Measurements from ENCODE around the gene SUCO.
"Not testable (repeated sequence)": the region's sequence is repeated elsewhere in the genome, so short reads cannot be mapped to it uniquely, and the experiment has no call there.

The SUCO gene, protein sequence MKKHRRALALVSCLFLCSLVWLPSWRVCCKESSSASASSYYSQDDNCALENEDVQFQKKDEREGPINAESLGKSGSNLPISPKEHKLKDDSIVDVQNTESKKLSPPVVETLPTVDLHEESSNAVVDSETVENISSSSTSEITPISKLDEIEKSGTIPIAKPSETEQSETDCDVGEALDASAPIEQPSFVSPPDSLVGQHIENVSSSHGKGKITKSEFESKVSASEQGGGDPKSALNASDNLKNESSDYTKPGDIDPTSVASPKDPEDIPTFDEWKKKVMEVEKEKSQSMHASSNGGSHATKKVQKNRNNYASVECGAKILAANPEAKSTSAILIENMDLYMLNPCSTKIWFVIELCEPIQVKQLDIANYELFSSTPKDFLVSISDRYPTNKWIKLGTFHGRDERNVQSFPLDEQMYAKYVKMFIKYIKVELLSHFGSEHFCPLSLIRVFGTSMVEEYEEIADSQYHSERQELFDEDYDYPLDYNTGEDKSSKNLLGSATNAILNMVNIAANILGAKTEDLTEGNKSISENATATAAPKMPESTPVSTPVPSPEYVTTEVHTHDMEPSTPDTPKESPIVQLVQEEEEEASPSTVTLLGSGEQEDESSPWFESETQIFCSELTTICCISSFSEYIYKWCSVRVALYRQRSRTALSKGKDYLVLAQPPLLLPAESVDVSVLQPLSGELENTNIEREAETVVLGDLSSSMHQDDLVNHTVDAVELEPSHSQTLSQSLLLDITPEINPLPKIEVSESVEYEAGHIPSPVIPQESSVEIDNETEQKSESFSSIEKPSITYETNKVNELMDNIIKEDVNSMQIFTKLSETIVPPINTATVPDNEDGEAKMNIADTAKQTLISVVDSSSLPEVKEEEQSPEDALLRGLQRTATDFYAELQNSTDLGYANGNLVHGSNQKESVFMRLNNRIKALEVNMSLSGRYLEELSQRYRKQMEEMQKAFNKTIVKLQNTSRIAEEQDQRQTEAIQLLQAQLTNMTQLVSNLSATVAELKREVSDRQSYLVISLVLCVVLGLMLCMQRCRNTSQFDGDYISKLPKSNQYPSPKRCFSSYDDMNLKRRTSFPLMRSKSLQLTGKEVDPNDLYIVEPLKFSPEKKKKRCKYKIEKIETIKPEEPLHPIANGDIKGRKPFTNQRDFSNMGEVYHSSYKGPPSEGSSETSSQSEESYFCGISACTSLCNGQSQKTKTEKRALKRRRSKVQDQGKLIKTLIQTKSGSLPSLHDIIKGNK (N-terminal part only)

DNA sequence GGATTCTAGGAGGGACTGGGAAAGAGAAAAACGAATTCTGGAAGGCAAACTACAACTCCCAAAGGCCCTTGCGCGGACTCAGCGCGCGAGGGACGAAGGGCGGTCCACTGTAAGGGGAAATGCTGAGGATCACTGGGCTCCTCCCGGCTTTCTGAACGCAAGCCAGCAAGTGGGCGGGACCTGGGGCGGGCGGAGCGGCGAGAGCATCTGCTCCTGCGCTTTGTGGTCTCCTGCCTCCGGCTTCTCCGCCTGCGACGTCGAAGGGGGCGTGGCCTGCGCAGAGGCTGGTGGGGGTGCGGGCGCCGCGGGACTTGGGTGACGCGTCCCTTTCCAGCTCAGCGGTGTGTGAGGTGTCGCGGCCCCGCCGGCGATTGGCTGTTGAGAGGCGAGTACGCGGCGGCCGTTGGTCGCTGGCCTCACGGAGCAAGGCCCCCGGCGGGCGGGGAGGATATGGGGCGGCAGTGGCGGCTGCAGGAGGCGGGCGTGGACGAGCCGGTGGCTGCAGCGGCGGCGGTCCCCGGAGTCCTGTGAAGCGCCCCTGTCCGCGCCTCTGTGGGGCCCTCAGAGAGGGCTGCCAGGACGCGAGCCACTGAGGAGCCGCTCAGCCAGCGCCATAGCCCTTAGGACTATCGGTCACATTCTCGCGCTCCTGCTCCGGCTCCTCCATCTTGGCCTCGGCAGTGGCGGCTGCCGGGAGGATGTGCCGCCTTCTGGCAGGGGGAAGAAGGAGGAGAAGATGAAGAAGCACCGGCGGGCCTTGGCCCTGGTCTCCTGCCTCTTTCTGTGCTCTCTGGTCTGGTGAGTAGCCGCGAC lies at the start of gene SUCO:
Gene SUCO, plus strand, starts transcription at position 451 of the 813 bp plus-strand sequence. Its CDS starts 286 bp downstream, at position 737.
- Mint-ChIP-seq H3K27me3 (no peaks in the 10 kb centered on the region), H3K27ac (peak within 1 kb of the TSS; percentile 99), H3K4me1 (peaks cover 22 to 36% of the 10 kb centered on the region in 2 donors), H3K9me3 (no peaks in the 10 kb centered on the region), H3K36me3 (peaks cover 3 to 6% of the 10 kb centered on the region in 2 donors), H3K4me3 (peak within 1 kb of the TSS; percentile 92 to 98)
- peak; percentile 100 for DNase-seq
- ATAC-seq (replicated peaks), result peak; percentile 85 to 87

DNA sequence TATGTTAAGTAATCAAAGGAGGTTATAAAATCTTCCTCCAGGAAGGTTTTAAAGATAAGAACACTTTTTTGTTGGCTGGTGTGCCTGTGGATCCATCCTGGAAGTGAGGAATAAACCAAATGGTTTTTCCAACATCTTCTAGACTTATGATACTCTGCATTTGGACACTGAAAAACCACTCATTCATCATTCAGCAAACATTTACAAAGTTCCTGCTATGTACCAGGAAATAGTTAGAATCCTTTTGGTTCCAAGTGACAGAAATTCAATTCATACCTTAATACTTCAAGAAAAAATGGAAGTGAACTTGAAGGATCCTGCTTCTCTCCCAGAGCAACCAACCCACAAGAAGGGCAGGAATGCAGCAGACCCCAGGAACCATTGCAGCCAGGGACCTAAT lies 49.5 kb upstream of the SUCO start:
- DNase-seq (no peak), ATAC-seq (replicated peaks) (no peak)
- Mint-ChIP-seq H3K9me3 (peaks cover 0 to 3% of the 10 kb centered on the region in 2 donors), H3K27ac (no peak overlapping the region), H3K4me3 (no peak overlapping the region), H3K36me3 (no peaks in the 10 kb centered on the region), H3K4me1 (peaks cover 0 to 1% of the 10 kb centered on the region in 2 donors), H3K27me3 (peaks cover 8 to 15% of the 10 kb centered on the region in 2 donors)

DNA sequence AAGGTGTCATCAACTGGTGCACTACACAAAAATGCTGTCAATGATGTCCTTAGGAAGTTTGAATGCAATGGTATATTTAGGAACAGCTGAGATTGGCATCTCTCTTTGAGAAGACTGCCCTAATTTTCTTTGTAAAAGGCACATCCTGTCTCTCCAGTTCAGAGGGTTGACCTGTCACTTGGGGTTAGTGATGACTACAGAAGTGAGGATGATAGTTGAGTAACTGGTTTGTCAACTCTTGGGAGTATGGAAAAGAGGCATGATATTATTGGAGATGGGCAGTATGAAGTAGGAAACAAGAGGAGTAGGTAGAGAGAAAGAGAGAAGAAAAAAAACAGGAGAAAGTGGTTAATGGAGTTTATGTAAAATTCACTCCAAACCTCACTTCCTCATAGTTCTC lies 48.7 kb upstream of the SUCO start:
- Mint-ChIP-seq H3K27ac (no peak overlapping the region), H3K27me3 (peaks cover 13 to 15% of the 10 kb centered on the region in 2 donors), H3K9me3 (peaks cover 0 to 3% of the 10 kb centered on the region in 2 donors), H3K36me3 (no peaks in the 10 kb centered on the region), H3K4me1 (peaks cover 0 to 1% of the 10 kb centered on the region in 2 donors), H3K4me3 (no peak overlapping the region)
- DNase-seq, result no peak
- ATAC-seq (replicated peaks), result no peak

DNA sequence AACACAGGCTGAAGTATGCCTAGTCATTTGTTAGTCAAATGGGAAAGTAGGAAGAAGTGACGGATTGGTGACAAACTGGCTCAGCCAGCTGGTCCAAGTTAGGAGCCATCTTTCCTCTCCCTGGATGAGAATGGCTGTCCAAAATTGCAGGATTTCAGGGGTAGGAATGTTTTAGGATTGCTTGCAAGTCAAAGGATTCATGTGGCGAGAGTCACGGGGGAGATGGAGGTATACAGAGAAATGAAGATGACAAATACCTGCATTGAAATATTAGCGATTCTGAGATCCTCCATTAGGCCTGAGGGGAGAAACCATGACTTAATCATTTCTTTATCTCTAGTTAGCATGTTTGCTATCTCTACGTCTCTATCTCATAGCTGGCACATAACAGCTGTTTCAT lies 47.3 kb upstream of the SUCO start:
- peaks cover 0 to 3% of the 10 kb centered on the region in 2 donors for H3K9me3 Mint-ChIP-seq
- DNase-seq (no peak), ATAC-seq (replicated peaks) (no peak)
- no peaks in the 10 kb centered on the region for H3K36me3 Mint-ChIP-seq
- peaks cover 0 to 1% of the 10 kb centered on the region in 2 donors for H3K4me1 Mint-ChIP-seq
- H3K27me3 Mint-ChIP-seq, result peaks cover 10 to 12% of the 10 kb centered on the region in 2 donors
- no peak overlapping the region for H3K4me3 Mint-ChIP-seq
- H3K27ac Mint-ChIP-seq, result no peak overlapping the region

DNA sequence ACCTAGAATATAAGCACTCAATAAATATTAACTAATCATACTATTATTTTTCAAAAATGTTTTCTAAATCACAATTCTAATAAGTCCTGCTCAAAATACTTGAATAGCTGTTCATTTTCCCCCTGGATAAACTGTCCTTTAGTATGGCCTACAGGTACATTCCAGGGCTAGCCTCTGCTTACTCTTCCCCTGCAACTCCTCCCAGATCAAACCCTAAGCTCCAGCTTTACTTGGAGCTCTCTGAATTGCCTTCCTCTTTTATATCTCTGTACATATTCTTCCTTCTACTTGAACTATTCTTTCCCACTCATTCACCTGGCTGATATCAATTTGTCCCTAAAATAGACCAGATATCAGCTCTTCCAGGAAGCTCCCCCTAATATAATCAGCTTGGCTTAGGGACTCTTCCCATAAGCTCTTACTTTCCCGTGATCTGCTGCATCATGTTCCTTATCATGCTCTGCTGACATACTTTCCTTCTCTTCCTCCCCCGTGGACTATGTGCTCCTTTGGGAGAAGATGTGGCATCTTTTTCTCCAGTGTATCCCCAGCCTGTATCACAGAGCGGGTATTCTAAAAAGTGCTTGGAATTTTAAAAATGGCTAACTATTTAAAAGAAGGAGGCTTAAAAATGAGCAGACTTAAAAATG lies 46.0 kb upstream of the SUCO start:
- Mint-ChIP-seq H3K27me3 (peaks cover 14 to 16% of the 10 kb centered on the region in 2 donors), H3K36me3 (no peaks in the 10 kb centered on the region), H3K4me1 (peaks cover 0 to 1% of the 10 kb centered on the region in 2 donors), H3K9me3 (peaks cover 0 to 3% of the 10 kb centered on the region in 2 donors), H3K4me3 (no peak overlapping the region), H3K27ac (no peak overlapping the region)
- DNase-seq (no peak), ATAC-seq (replicated peaks) (no peak)

DNA sequence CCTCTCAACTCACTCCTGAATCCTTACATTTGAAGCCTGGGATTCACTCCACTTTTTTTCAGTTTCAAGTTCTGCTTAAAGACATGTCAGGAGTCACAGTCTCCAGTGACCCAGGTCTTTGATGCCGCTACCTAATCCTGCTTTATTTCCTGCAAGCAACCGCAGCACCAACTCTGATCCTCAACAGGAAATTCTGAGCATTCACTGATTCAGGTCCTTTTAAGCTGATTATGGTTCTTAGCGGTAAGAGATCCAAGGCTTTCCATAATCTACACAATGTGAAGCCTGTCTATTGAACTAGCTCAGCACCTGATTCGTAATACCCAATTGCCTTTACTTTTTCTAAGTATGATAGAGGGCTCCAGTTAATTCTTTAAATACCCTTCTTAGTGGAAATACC lies 45.4 kb upstream of the SUCO start:
- Mint-ChIP-seq H3K4me1 (peaks cover 0 to 1% of the 10 kb centered on the region in 2 donors), H3K27me3 (peaks cover 14 to 16% of the 10 kb centered on the region in 2 donors), H3K4me3 (no peak overlapping the region), H3K36me3 (no peaks in the 10 kb centered on the region), H3K9me3 (peaks cover 0 to 3% of the 10 kb centered on the region in 2 donors), H3K27ac (no peak overlapping the region)
- ATAC-seq (replicated peaks) (no peak), DNase-seq (no peak)

DNA sequence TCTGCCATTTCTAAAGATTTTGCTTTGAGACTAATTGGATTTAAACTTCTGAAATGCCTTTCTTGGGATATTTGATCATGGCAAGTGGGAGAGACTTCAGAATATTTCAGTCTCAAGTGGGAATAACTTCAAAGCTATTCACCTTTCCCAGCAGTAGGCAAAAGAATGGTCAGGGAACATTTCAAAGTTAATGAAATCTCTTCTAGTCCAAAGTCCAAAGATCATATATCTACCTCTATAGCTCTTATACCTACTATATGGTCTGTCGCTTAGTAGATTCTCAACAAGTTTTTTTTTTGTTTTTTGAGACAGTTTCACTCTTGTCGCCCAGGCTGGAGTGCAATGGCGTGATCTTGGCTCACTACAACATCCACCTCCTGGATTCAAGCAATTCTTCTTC lies 44.6 kb upstream of the SUCO start:
- H3K9me3 Mint-ChIP-seq, result peaks cover 0 to 3% of the 10 kb centered on the region in 2 donors
- DNase-seq, result no peak
- H3K27me3 Mint-ChIP-seq, result peaks cover 14 to 16% of the 10 kb centered on the region in 2 donors
- no peak overlapping the region for H3K4me3 Mint-ChIP-seq
- no peak for ATAC-seq (replicated peaks)
- H3K4me1 Mint-ChIP-seq, result peaks cover 0 to 1% of the 10 kb centered on the region in 2 donors
- H3K27ac Mint-ChIP-seq, result no peak overlapping the region
- H3K36me3 Mint-ChIP-seq, result no peaks in the 10 kb centered on the region

DNA sequence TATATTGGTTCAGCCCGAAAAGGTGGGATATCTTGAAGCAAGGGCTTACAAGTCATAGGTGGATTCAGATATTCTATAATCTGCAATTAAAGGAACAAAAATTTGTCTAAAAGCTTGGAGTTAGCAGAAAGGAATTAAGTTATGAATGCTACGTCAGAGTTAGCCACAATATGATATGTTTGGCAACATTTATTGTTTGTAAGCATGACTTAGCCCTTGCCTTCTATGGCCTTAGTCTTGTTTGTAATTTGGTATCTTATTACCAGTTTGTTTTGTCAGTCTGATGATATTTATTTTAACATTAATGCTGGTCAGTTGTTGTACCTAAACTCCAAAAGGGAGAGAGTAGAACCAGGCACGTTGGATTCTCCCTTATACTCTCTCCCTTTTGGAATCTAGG lies 43.1 kb upstream of the SUCO start:
- Mint-ChIP-seq H3K9me3 (peaks cover 0 to 3% of the 10 kb centered on the region in 2 donors), H3K36me3 (no peaks in the 10 kb centered on the region), H3K27ac (no peak overlapping the region), H3K27me3 (peaks cover 14 to 16% of the 10 kb centered on the region in 2 donors), H3K4me3 (no peak overlapping the region), H3K4me1 (no peaks in the 10 kb centered on the region)
- no peak for DNase-seq
- no peak for ATAC-seq (replicated peaks)

DNA sequence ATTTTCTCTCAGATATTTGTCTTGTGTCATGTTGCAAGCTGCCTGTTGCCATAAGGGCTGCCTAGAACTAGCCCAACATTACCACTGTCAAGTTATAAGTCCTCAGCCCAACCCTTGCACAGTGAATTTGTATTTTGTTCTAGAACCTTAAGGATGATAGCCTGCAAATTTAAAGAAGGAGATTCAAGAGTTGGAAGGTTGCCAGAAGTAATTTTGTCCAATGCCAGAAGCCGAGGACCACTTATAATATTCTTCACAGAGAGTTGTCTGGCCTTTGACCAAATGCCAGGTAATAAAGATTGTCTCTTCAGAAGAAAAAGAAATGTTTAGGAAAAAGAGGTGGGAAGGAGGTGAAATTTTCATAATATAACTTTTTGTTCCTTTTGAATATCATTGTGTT lies 40.5 kb upstream of the SUCO start:
- Mint-ChIP-seq H3K27me3 (peaks cover 6 to 10% of the 10 kb centered on the region in 2 donors), H3K27ac (no peak overlapping the region), H3K4me1 (no peaks in the 10 kb centered on the region), H3K36me3 (no peaks in the 10 kb centered on the region), H3K9me3 (no peaks in the 10 kb centered on the region), H3K4me3 (no peak overlapping the region)
- ATAC-seq (replicated peaks) (no peak), DNase-seq (no peak)

DNA sequence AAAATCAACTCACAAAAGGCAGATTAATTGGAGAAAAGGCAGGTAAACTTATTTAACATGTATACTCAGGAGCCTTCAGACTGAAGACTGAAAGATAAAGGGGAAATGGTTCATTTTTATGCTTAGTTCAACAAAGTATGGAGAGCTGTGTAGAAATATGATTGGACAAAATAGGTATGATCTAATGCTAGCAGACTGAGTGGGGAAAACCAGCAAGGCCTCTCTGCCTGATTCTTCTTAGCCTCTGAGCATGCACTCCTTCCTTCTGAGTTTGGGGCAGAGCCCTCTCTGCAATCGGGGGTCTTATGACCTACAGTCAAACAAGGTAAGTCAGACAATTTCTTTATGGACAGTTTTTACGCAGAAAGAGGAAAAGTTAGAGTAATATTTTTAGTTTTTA lies 38.8 kb upstream of the SUCO start:
- no peak overlapping the region for H3K27ac Mint-ChIP-seq

DNA sequence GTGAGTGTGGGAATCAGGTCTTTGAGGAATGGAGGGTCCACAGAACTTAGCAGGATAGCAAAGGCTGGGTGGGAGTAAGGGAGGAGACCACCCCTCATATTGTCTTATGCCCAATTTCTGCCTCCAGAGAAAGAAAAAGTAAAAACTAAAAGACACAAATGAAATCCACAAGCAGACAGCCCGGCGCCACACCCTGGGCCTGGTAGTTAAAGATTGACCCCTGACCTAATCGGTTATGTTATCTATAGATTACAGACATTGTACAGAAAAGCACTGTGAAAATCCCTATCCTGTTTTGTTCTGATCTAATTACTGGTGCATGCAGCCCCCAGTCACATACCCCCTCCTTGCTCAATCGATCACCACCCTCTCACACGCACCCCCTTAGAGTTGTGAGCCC lies 36.8 kb upstream of the SUCO start:
- H3K27me3 Mint-ChIP-seq; H3K4me3 Mint-ChIP-seq; DNase-seq; H3K36me3 Mint-ChIP-seq; ATAC-seq (replicated peaks); H3K27ac Mint-ChIP-seq; H3K9me3 Mint-ChIP-seq; H3K4me1 Mint-ChIP-seq: not testable (repeated sequence)

More for the DNA sequence above, 38.8 kb upstream of the SUCO start:
- no peaks in the 10 kb centered on the region for H3K4me1 Mint-ChIP-seq
- no peaks in the 10 kb centered on the region for H3K36me3 Mint-ChIP-seq
- no peaks in the 10 kb centered on the region for H3K9me3 Mint-ChIP-seq
- DNase-seq (no peak), ATAC-seq (replicated peaks) (no peak)
- no peak overlapping the region for H3K4me3 Mint-ChIP-seq
- peaks cover 5 to 6% of the 10 kb centered on the region in 2 donors for H3K27me3 Mint-ChIP-seq

DNA sequence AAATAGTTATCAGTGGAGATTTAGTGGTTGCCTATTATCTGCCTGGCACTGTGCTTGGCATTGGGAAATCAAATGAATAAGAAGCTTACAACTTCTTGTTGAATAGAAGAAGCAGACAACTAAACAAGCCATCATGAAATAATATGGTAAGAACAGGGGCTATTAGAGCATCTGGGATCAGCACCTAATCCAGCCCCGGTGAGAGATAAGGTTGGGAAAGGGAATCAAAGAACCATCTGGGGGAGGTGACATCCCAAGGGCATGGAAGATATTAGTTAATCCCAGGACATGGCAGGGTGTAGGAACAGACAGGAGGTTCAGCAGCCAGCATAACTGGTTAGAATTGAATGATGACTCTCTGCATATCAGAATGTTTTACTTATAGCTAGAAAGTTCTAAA lies 36.3 kb upstream of the SUCO start:
- no peak overlapping the region for H3K4me3 Mint-ChIP-seq
- no peak for DNase-seq
- ATAC-seq (replicated peaks), result no peak
- H3K9me3 Mint-ChIP-seq, result no peaks in the 10 kb centered on the region
- no peaks in the 10 kb centered on the region for H3K27me3 Mint-ChIP-seq
- H3K4me1 Mint-ChIP-seq, result no peaks in the 10 kb centered on the region
- no peak overlapping the region for H3K27ac Mint-ChIP-seq
- H3K36me3 Mint-ChIP-seq, result no peaks in the 10 kb centered on the region

DNA sequence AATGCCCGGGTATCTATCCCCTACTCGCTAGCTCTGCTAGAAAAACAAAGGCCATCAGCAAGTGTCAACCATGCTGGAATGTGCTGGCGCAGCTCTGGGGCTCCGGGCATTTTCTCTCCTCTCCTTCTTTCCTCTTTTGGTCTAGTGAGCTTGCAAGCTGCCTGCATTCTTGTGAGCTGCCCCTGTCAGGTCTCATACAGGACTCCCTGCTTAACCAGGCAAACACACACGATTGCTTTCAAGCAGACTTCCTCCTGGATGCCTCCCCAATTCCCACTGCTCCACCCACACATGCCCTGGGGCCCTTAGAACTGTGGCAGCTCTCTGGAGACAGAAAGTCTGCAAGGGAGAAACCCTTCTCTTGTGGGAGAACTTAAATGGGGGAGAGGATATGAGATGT lies 35.7 kb upstream of the SUCO start:
- Mint-ChIP-seq H3K36me3 (no peaks in the 10 kb centered on the region), H3K27ac (no peak overlapping the region), H3K4me1 (no peaks in the 10 kb centered on the region), H3K9me3 (no peaks in the 10 kb centered on the region), H3K27me3 (no peaks in the 10 kb centered on the region), H3K4me3 (no peak overlapping the region)
- no peak for ATAC-seq (replicated peaks)
- DNase-seq, result no peak
